NCI-H2227 treated with DMSO at 0.1 percent for 48 hours (cell line): ENCODE measurements around the gene TOPAZ1.
A peak's percentile ranks its signal among the peaks of the same experiment; 100 is the strongest.
"Not testable (repeated sequence)": the region's sequence is repeated elsewhere in the genome, so short reads cannot be mapped to it uniquely, and the experiment has no call there.

Experiments
- DNase-seq: peaks from one replicate; lab custom pipeline; 2025; lab: John Stamatoyannopoulos, UW

The TOPAZ1 gene

DNA sequence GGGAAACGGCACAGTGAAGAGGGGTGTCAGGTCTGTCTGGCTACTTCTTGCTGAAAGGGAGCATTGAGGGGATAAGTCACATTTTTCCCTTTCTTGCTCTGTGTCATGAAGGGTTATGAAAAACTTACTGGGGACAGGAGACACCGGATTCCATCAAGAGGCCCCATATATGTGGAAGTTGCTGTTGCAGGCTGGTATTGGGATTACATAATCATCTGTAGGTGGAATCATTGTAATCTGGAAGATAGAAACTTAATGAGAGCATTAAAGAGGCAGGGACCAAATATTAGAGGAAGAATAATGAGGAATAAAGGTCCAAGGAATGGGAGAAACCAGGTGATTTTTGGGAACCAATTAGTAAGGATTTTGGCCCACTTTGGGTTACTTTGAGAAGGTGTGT lies 92.6 kb downstream of the TOPAZ1 start:
- no peak for DNase-seq

DNA sequence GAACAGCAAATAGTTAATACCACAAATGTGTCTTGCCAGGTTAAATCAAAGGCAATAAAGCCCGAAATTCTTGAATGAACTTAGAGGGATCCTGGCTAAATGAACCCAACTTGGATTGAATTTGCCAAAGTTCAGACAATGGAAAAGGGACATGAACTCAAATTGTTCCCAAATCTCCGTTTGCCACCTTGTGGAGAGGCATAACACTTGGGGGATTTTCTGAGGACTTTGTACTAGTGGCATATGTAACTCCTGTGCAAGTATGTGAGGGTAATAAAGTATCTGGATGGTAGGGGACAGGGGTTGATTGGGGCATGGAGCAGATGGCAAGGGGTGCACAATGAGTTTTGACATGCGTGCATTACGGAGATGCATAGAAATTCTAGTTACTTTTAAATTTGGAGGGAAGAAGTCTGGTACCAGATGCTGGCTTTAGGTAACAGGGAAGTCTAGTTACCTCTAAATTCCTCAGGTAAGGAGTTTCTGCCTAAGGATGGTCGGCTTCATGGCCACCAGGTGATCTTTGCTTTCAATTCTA lies 95.6 kb downstream of the TOPAZ1 start:
- DNase-seq = no peak

DNA sequence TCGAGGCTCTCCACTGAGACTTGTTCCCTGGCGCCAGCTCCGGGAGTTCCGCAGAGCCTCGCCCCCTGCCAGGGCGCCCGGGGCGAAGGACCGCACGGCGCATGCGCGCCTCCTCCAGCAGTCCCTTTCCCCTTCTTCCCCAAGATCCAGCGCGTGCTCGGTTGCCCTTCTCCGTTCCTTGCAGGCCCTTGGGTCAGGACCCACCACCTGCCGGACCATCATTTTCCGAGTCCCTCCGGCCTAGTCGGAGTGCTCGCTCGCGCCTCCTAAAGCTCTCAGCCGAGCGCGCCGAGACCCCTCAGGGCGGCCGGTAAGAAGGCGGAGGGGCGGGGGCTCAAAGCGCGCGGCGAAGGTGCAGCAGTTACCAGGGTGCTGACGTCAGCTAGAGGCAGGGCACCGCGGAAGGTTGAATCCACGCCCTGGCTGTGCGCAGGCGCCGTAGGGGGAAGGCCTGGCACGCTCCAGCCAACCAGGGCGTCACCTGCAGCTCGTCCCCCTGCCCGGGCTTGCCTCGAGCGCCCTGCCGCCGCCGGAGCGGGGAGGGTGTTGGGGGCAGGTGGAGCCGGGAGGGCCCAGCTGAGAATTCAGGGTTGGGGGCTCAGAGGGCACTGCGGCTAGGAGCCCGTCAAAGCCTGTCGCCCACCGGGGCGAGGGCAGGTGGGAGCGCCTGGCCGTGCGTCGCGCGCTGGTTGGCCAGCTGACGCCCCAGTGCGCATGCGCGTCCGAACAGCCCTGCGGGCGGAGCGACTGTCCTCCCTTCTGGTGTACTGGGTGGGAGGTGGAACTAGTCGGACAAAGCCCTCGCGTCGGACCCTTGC lies 96.5 kb downstream of the TOPAZ1 start, which contains the start of gene TCAIM:
Gene TCAIM, plus strand, starts transcription at position 757 of the 818 bp plus-strand sequence. CDS start 16,017 bp downstream, outside the sequence.
- peak; percentile 90 for DNase-seq

- DNase-seq = no peak
Observed at GRCh38 chr3:44338828-44339127, 97.1 kb downstream of the TOPAZ1 start.

- DNase-seq = no peak
Observed at GRCh38 chr3:44339181-44340057, 97.7 kb downstream of the TOPAZ1 start.

GRCh38 chr3:44340058-44340395 lies 98.3 kb downstream of the TOPAZ1 start:
- DNase-seq = no peak

- DNase-seq = no peak
Observed at GRCh38 chr3:44342176-44342790, 100.6 kb downstream of the TOPAZ1 start.

DNA sequence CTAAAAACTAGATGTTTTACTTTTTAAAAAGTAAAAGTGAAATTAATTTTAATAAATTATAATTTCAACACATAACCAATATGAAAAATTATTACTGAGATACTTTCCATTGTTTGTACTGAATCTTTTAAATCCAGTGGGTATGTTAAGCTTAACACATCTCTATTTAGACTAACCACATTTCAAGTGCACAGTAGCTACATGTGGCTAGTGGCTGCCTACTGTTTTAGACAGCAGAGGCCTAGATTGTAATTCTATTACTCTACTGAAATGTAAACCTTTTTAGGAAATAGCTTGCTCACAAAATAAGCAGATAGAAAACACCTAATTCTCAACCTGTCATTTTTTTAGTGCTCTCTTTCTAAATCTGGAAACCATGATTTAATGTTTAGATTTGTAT lies 101.7 kb downstream of the TOPAZ1 start:
- no peak for DNase-seq

GRCh38 chr3:44346590-44346989 lies 104.9 kb downstream of the TOPAZ1 start:
- DNase-seq = not testable (repeated sequence)

GRCh38 chr3:44348993-44349392 lies 107.3 kb downstream of the TOPAZ1 start:
- DNase-seq = no peak

DNA sequence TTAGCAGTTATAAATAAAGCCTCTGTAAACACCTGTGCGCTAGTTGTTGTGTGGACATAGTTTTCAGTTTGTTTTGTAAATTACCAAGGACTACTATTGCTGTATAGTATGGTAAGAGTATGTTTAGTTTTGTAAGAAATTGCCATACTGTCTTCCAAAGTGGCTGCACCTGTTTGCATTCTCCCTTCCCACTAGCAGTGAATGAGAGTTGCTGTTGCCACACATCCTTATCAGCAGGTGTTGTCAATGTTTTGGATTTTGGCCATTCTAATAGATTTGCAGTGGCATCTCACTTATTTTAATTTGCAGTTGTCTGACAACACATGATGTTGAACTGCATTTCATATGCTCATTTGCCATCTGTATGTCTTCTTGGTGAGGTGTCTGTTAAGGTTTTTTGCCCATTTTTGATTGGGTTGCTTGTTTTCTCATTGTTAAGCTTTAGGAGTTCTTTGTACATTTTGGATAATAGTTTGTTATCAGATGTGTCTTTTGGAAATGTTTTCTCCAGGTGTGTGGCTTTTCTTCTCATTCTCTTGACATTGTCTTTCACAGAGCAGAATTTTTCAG lies 111.8 kb downstream of the TOPAZ1 start:
- DNase-seq = no peak

DNA sequence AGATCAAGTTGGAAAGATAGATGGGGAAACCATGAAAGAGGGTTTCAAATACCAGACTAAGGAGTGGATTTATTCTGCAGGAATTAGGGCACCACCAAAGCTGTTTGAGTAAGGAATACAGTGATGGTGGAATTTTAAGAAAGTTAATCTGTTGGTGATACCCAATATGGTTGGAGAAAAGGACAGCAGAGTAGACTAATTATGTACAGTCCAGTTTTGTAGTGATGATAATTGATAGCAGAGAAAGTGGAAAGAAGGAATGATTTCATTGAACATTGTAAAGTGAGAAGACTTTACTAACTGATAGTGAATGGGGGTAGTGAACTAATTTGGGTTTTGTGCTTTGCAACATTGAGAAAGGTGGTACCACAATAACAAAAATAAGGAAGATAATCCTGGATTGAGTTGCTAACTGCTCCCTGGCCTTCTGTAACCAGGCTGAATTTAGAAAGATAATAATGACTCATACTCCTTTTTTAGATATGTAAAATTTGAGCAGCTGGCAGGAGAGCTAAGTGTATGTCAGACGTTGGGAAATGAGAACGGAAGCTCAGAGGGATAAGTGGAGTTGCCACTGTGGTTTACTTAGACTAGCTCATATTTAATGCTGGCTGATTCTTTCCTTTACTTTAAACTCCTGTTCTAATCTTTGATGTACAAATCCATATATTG lies 113.8 kb downstream of the TOPAZ1 start:
- no peak for DNase-seq

DNA sequence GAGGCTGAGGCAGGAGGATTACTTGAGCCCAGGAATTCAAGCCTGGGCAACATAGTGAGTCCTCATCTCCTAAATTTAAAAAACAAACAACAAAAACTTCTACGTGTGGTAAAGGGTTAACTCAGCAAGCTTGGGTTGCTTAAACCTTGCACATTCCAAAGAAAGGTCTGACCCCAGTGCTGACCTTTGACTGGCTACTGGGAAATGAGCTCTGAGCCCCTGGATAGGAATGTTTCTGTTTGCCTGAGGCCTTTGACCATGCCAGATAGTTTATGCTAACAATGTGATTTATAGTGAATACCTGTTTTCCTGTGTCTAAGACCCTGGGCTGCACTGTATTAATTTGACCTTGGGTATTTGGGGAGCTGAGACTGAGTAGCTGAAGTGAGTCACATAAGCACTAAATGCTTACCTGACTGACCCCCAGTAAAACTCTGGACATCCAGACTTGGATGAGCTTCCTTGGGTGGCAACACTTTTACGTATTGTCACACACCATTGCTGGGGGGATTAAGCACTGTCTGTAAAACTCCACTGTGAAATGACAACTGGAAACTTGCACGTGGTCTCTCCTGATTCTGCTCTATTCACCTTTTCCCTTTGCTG lies 117.6 kb downstream of the TOPAZ1 start:
- DNase-seq = no peak

- no peak for DNase-seq
Observed at GRCh38 chr3:44363591-44363990, 121.9 kb downstream of the TOPAZ1 start.

GRCh38 chr3:44365952-44366351 lies 124.3 kb downstream of the TOPAZ1 start:
- DNase-seq = no peak

DNA sequence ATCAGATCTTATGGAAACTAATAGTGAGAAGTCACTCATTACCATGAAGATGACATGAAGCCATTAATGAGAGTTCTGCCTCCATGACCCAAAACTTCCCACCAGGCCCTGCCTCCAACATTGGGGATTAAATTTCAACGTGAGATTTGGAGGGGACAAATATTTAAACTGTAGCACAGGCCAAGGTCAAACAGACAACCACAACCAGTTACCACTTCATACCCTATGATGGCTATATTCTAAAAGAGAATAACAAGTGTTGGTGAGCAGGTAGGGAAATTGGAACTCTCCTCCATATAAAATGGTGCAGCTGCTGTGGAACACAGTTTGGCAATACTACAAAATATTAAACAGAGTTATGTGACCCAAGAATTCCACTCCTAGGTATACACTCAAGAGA lies 133.8 kb downstream of the TOPAZ1 start:
- DNase-seq = no peak
